HG03135 (cell line): ENCODE data around the gene ARHGEF16.

ENCODE experiments used
- ATAC-seq: cut with Tn5 transposase; IDR thresholded peaks from one replicate; pipeline ENCODE4 v1.9.1; 2021; ENCODE audit warnings: mild to moderate bottlenecking, moderate library complexity; ENCODE audit not compliant: unreplicated experiment

ARHGEF16 gene

GRCh38 chr1:3436451-3436850 lies 18.0 kb upstream of the ARHGEF16 start:
- ATAC-seq, result no peak

GRCh38 chr1:3436901-3437300 lies 17.6 kb upstream of the ARHGEF16 start:
- no peak for ATAC-seq

GRCh38 chr1:3438661-3439180 lies 15.7 kb upstream of the ARHGEF16 start:
- no peak for ATAC-seq

GRCh38 chr1:3439346-3440299 lies 14.8 kb upstream of the ARHGEF16 start:
- no peak for ATAC-seq

- no peak for ATAC-seq
Observed at GRCh38 chr1:3440300-3440681, 14.2 kb upstream of the ARHGEF16 start.

GRCh38 chr1:3440711-3441409 lies 13.6 kb upstream of the ARHGEF16 start:
- no peak for ATAC-seq

- ATAC-seq, result no peak
Observed at GRCh38 chr1:3441410-3441847, 13.0 kb upstream of the ARHGEF16 start.

- no peak for ATAC-seq
Observed at GRCh38 chr1:3441880-3442279, 12.6 kb upstream of the ARHGEF16 start.

GRCh38 chr1:3442331-3442730 lies 12.1 kb upstream of the ARHGEF16 start:
- ATAC-seq, result no peak

GRCh38 chr1:3442901-3443300 lies 11.6 kb upstream of the ARHGEF16 start:
- no peak for ATAC-seq

- ATAC-seq, result no peak
Observed at GRCh38 chr1:3443807-3444206, 10.7 kb upstream of the ARHGEF16 start.

- ATAC-seq, result no peak
Observed at GRCh38 chr1:3444298-3444697, 10.2 kb upstream of the ARHGEF16 start.

- no peak for ATAC-seq
Observed at GRCh38 chr1:3444736-3445135, 9.7 kb upstream of the ARHGEF16 start.

- ATAC-seq, result no peak
Observed at GRCh38 chr1:3450202-3450863, 4.1 kb upstream of the ARHGEF16 start.

- no peak for ATAC-seq
Observed at GRCh38 chr1:3450983-3451382, 3.5 kb upstream of the ARHGEF16 start.

GRCh38 chr1:3451994-3452865 lies 2.2 kb upstream of the ARHGEF16 start:
- no peak for ATAC-seq

- ATAC-seq, result no peak
Observed at GRCh38 chr1:3452866-3453175, 1.6 kb upstream of the ARHGEF16 start.

GRCh38 chr1:3453203-3453761 lies 1.2 kb upstream of the ARHGEF16 start:
- ATAC-seq, result no peak

GRCh38 chr1:3454811-3455618 lies 550 bp downstream of the ARHGEF16 start:
- no peak for ATAC-seq
